HepG2 (cell line): ENCODE measurements around the gene SLC43A1. TPM values are rescaled to one million over a fixed set of nuclear protein-coding genes. Genes with fewer than 3 reads are reported as not detected.

Experiments used
- ARID5B ChIP-seq: IDR thresholded peaks from 2 replicates; pipeline ENCODE4 v1.4.0; 2020; ENCODE audit warnings: mild to moderate bottlenecking, missing genetic modification reagents
- BCL6 ChIP-seq: IDR thresholded peaks from 2 replicates; pipeline ENCODE4 v1.6.1; 2016; ENCODE audit warnings: missing genetic modification reagents, missing compliant biosample characterization
- ELF4 ChIP-seq: sonication (generic); formaldehyde crosslinking; IDR thresholded peaks from 2 replicates; pipeline ENCODE4 v1.5.0; 2020; ENCODE audit warnings: missing genetic modification reagents, mild to moderate bottlenecking, moderate library complexity, borderline replicate concordance
- IRX3 ChIP-seq: sonication (generic); formaldehyde crosslinking; IDR thresholded peaks from 2 replicates; pipeline ENCODE4 v1.8.1; 2023; ENCODE audit warnings: mild to moderate bottlenecking, low read depth, missing genetic modification reagents, borderline replicate concordance
- LBX2 ChIP-seq: sonication (generic); formaldehyde crosslinking; IDR thresholded peaks from 2 replicates; pipeline ENCODE4 v1.5.0; 2020; ENCODE audit warnings: missing genetic modification reagents, mild to moderate bottlenecking, borderline replicate concordance
- YY1 ChIP-seq: IDR thresholded peaks from 2 replicates; pipeline ENCODE4 v1.6.1; 2011; ENCODE audit warnings: low read length, low read depth, moderate library complexity, mild to moderate bottlenecking; ENCODE audit not compliant: insufficient read depth, insufficient replicate concordance
- ZFY ChIP-seq: sonication (generic); formaldehyde crosslinking; IDR thresholded peaks from 2 replicates; pipeline ENCODE4 v1.4.0; 2020; ENCODE audit warnings: missing genetic modification reagents
- ZNF281 ChIP-seq: sonication (generic); formaldehyde crosslinking; IDR thresholded peaks from 2 replicates; pipeline ENCODE4 v1.4.0; 2020; ENCODE audit warnings: missing genetic modification reagents, borderline replicate concordance
- ZNF431 ChIP-seq: sonication (generic); formaldehyde crosslinking; IDR thresholded peaks from 2 replicates; pipeline ENCODE4 v1.9.0; 2022; ENCODE audit warnings: missing genetic modification reagents, low read depth, mild to moderate bottlenecking, borderline replicate concordance
- ZNF558 ChIP-seq: sonication (generic); formaldehyde crosslinking; IDR thresholded peaks from 2 replicates; pipeline ENCODE4 v1.9.0; 2022; ENCODE audit warnings: mild to moderate bottlenecking, missing genetic modification reagents, borderline replicate concordance
- polyA plus RNA-seq, 8 experiments: library from polyadenylated mRNA; depleted of rRNA in 3 of 8; stranded (reverse) in 7 of 8; unstranded in 1 of 8; fragments of >200 nt; fragmentation: Illumina TruSeq in 4 of 8; extraction: Trizol in 4 of 8; gene quantifications; 2 replicates each; pipeline versions ENCODE4 v1.2.1 to v1.2.3, GENCODE V29; 2011 to 2016; ENCODE audit warnings: low read depth in 4 of 8, missing spikeins in 1 of 8, mixed read lengths in 1 of 8; ENCODE audit not compliant: insufficient read depth in 1 of 8
- total RNA-seq, 5 experiments: library from RNA; depleted of rRNA; stranded (reverse); fragments of >200 nt; fragmentation: Illumina TruSeq; extraction: Trizol; gene quantifications; 2 replicates each; pipeline ENCODE4 v1.2.3, GENCODE V29; 2016; ENCODE audit warnings: low read depth in 1 of 5
- TF ChIP-seq, protein P1 (sequence below): sonication (generic); formaldehyde crosslinking; IDR thresholded peaks from 2 replicates; pipeline ENCODE4 v1.4.0; 2020; ENCODE audit warnings: missing genetic modification reagents
- TF ChIP-seq, protein P2 (sequence below): sonication (generic); formaldehyde crosslinking; IDR thresholded peaks from 2 replicates; pipeline ENCODE4 v1.5.0; 2020; ENCODE audit warnings: mild to moderate bottlenecking, missing genetic modification reagents
- TF ChIP-seq, protein P3 (sequence below): sonication (generic); formaldehyde crosslinking; IDR thresholded peaks from 2 replicates; pipeline ENCODE4 v1.5.0; 2020; ENCODE audit warnings: mild to moderate bottlenecking, missing genetic modification reagents

Gene SLC43A1
- total and polyA plus RNA-seq, 2 of the 13 experiments (the other 11 are each of a cell fraction or from before 2014, with no cell fraction given), result 72.3 to 87.6 TPM

DNA sequence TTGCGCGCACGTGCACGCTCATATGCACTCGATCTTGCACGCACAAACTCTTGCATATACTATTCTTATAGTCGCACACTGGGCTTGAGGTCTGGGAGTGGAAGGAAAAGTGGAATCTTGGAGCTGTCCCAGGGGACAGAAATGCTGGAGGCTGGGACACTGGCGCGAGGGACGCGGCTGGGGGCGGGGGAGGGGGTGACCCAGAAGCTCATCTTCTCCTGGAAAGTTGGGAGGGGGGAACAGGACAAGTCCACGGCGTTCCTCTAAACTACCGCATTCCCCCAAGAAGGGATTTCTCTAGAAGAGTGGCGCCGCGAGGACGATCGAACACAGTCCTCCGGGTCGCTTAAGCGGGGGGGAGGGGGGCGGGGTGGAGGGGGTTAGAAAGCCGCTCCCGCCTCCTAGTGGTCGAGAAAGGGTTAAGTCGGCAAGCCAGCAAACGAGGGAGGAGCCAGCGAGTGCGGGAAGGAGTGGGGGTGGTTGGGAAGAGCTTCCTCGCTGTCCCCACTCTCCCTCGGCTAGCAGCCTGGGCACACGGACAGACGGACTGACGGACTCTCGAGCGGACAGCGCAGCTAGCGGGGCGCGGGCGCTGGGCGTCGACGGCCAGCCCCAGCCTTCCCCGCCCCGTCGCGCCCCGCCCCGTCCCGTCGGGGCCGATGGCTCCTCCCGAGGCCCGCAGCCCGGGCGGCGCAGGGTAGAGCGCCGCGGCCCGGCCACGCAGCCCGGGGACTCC, 55.3 kb downstream of the SLC43A1 start, which contains the start of gene RTN4RL2 (continued):
- TF ChIP-seq ARID5B (CRISPR knock-in tag) (no peak), ZNF281 (CRISPR knock-in tag) (peak; percentile 52; the same call in 1 of the 2 replicates), BCL6 (CRISPR knock-in tag) (no peak), ZNF558 (CRISPR knock-in tag) (no peak), ZFY (peak; percentile 29; the same call in 1 of the 2 replicates), LBX2 (CRISPR knock-in tag) (0 out of 2 replicates have a peak, but pooled peaks have one; percentile 41), YY1 (peak; percentile 34), IRX3 (CRISPR knock-in tag) (no peak), ELF4 (no peak), ZNF431 (CRISPR knock-in tag) (no peak)
- TF ChIP-seq, protein P1, sequence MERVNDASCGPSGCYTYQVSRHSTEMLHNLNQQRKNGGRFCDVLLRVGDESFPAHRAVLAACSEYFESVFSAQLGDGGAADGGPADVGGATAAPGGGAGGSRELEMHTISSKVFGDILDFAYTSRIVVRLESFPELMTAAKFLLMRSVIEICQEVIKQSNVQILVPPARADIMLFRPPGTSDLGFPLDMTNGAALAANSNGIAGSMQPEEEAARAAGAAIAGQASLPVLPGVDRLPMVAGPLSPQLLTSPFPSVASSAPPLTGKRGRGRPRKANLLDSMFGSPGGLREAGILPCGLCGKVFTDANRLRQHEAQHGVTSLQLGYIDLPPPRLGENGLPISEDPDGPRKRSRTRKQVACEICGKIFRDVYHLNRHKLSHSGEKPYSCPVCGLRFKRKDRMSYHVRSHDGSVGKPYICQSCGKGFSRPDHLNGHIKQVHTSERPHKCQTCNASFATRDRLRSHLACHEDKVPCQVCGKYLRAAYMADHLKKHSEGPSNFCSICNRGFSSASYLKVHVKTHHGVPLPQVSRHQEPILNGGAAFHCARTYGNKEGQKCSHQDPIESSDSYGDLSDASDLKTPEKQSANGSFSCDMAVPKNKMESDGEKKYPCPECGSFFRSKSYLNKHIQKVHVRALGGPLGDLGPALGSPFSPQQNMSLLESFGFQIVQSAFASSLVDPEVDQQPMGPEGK (CRISPR knock-in tag), result peak; percentile 46; the same call in 1 of the 2 replicates
- TF ChIP-seq, protein P2, sequence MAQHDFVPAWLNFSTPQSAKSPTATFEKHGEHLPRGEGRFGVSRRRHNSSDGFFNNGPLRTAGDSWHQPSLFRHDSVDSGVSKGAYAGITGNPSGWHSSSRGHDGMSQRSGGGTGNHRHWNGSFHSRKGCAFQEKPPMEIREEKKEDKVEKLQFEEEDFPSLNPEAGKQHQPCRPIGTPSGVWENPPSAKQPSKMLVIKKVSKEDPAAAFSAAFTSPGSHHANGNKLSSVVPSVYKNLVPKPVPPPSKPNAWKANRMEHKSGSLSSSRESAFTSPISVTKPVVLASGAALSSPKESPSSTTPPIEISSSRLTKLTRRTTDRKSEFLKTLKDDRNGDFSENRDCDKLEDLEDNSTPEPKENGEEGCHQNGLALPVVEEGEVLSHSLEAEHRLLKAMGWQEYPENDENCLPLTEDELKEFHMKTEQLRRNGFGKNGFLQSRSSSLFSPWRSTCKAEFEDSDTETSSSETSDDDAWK (CRISPR knock-in tag), result no peak
- TF ChIP-seq, protein P3, sequence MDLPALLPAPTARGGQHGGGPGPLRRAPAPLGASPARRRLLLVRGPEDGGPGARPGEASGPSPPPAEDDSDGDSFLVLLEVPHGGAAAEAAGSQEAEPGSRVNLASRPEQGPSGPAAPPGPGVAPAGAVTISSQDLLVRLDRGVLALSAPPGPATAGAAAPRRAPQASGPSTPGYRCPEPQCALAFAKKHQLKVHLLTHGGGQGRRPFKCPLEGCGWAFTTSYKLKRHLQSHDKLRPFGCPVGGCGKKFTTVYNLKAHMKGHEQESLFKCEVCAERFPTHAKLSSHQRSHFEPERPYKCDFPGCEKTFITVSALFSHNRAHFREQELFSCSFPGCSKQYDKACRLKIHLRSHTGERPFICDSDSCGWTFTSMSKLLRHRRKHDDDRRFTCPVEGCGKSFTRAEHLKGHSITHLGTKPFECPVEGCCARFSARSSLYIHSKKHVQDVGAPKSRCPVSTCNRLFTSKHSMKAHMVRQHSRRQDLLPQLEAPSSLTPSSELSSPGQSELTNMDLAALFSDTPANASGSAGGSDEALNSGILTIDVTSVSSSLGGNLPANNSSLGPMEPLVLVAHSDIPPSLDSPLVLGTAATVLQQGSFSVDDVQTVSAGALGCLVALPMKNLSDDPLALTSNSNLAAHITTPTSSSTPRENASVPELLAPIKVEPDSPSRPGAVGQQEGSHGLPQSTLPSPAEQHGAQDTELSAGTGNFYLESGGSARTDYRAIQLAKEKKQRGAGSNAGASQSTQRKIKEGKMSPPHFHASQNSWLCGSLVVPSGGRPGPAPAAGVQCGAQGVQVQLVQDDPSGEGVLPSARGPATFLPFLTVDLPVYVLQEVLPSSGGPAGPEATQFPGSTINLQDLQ (CRISPR knock-in tag), result no peak
